ENCODE measurements around the gene FCHSD2. TPM values are rescaled to one million over a fixed set of nuclear protein-coding genes. Genes with fewer than 3 reads are reported as not detected.

Gene FCHSD2
- total and polyA plus RNA-seq, 2 donors (not counting 1 experiment from before 2014, with no cell fraction given) = 113 to 189 TPM

- H3K9me3 ChIP-seq (ENCODE audit: control extremely low read depth in 1 of 3, control insufficient read depth in 2 of 3, insufficient read depth in 1 of 3, low read length in 2 of 3) = no peaks in the 10 kb centered on the region
- H3K4me1 Mint-ChIP-seq = no peaks in the 10 kb centered on the region
- CTCF ChIA-PET = interaction anchor here (0.7 to 1.9 kb wide), 4 partner anchors 8 to 341 kb away, joined by 3 to 8 read pairs (median 4); no protein-coding TSS in a partner anchor
- no peak overlapping the region for H3K4me2 ChIP-seq (replicated peaks; ENCODE audit: low read depth, low read length, poor library complexity, severe bottlenecking)
- no peak overlapping the region for H3K4me3 ChIP-seq (ENCODE audit: control extremely low read depth in 1 of 5, extremely low read depth in 1 of 5, insufficient read depth in 1 of 5, low read depth in 2 of 5, low read length in 4 of 5)
- peak overlapping the region in 1 of 2 donors; percentile 5 for H3K27ac ChIP-seq (ENCODE audit: low read length in 2 of 2)
- no peak for ATAC-seq (ENCODE audit: low read depth)
- no peak for DNase-seq
- intact Hi-C loops (cut with micrococcal nuclease) = no loop called here
- no peak overlapping the region for H2AFZ ChIP-seq (ENCODE audit: insufficient read depth, low read depth, low read length, poor library complexity, severe bottlenecking)
- POLR2A ChIA-PET = no interaction called here
- H3K36me3 ChIP-seq (replicated peaks in 1 of 2; ENCODE audit: control extremely low read depth in 1 of 2, control insufficient read depth in 1 of 2, extremely low read depth in 1 of 2, insufficient read depth in 2 of 2, low read length in 1 of 2) = peaks cover 2 to 88% of the 10 kb centered on the region in 2 experiments
- WGBS (ENCODE audit: insufficient coverage) = 100% methylated on average over 1 of the region's 4 CpGs
- H3K4me1 ChIP-seq (ENCODE audit: control insufficient read depth in 2 of 2, insufficient read depth in 2 of 2, low read length in 2 of 2) = no peaks in the 10 kb centered on the region
- no peaks in the 10 kb centered on the region for H3K27me3 Mint-ChIP-seq
- no peak overlapping the region for H3K9ac ChIP-seq (ENCODE audit: low read length)
- no peaks in the 10 kb centered on the region for H3K27me3 ChIP-seq (replicated peaks in 1 of 4; ENCODE audit: control extremely low read depth in 1 of 4, control insufficient read depth in 3 of 4, insufficient read depth in 4 of 4, low read length in 3 of 4)
- H3K27ac Mint-ChIP-seq = peak overlapping the region; percentile 54
- no peak overlapping the region for H3K4me3 Mint-ChIP-seq
- TF ChIP-seq EZH2 (IDR thresholded peaks at IDR 0.05; ENCODE audit: borderline replicate concordance, insufficient read depth, low read depth, low read length, poor library complexity, severe bottlenecking) = no peak
- no peak for TF ChIP-seq CTCF (IDR thresholded peaks at IDR 0.05)
- H3K9me3 Mint-ChIP-seq (ENCODE audit: insufficient read depth) = no peaks in the 10 kb centered on the region
- peaks cover 5% of the 10 kb centered on the region for H3K79me2 ChIP-seq (ENCODE audit: control insufficient read depth, insufficient read depth, low read length)
- peaks cover 17% of the 10 kb centered on the region for H4K20me1 ChIP-seq (ENCODE audit: control insufficient read depth, insufficient read depth, low read length, poor library complexity, severe bottlenecking)
These were observed 303.3 kb downstream of the FCHSD2 start for GRCh38 chr11:72838691-72839305.

GRCh38 chr11:72836111-72836510, 306.0 kb downstream of the FCHSD2 start:
- Histone ChIP-seq H3K79me2 (ENCODE audit: control insufficient read depth, insufficient read depth, low read length) (no peaks in the 10 kb centered on the region), H4K20me1 (ENCODE audit: control insufficient read depth, insufficient read depth, low read length, poor library complexity, severe bottlenecking) (peaks cover 7% of the 10 kb centered on the region), H3K27me3 (replicated peaks in 1 of 4; ENCODE audit: control extremely low read depth in 1 of 4, control insufficient read depth in 3 of 4, insufficient read depth in 4 of 4, low read length in 3 of 4) (no peaks in the 10 kb centered on the region), H3K4me1 (ENCODE audit: control insufficient read depth in 2 of 2, insufficient read depth in 2 of 2, low read length in 2 of 2) (peaks cover 0 to 3% of the 10 kb centered on the region in 2 donors), H2AFZ (ENCODE audit: insufficient read depth, low read depth, low read length, poor library complexity, severe bottlenecking) (no peak overlapping the region), H3K4me3 (ENCODE audit: control extremely low read depth in 1 of 5, extremely low read depth in 1 of 5, insufficient read depth in 1 of 5, low read depth in 2 of 5, low read length in 4 of 5) (no peak overlapping the region), H3K9ac (ENCODE audit: low read length) (no peak overlapping the region), H3K36me3 (replicated peaks in 1 of 2; ENCODE audit: control extremely low read depth in 1 of 2, control insufficient read depth in 1 of 2, extremely low read depth in 1 of 2, insufficient read depth in 2 of 2, low read length in 1 of 2) (peaks cover 2 to 87% of the 10 kb centered on the region in 2 experiments), H3K4me2 (replicated peaks; ENCODE audit: low read depth, low read length, poor library complexity, severe bottlenecking) (no peak overlapping the region), H3K9me3 (ENCODE audit: control extremely low read depth in 1 of 3, control insufficient read depth in 2 of 3, insufficient read depth in 1 of 3, low read length in 2 of 3) (no peaks in the 10 kb centered on the region), H3K27ac (ENCODE audit: low read length in 2 of 2) (peak overlapping the region in 1 of 2 donors; percentile 40)
- Mint-ChIP-seq H3K27me3 (no peaks in the 10 kb centered on the region), H3K4me1 (peaks cover 8% of the 10 kb centered on the region), H3K4me3 (no peak overlapping the region), H3K9me3 (ENCODE audit: insufficient read depth) (no peaks in the 10 kb centered on the region), H3K27ac (peak overlapping the region; percentile 58)
- DNase-seq = no peak
- ATAC-seq (ENCODE audit: low read depth) = no peak
- CTCF ChIA-PET = interaction anchor here (0.7 to 9.3 kb wide), 5 partner anchors 110 to 406 kb away, joined by 3 to 51 read pairs (median 3); no protein-coding TSS in a partner anchor
- intact Hi-C loops (cut with micrococcal nuclease) = no loop called here
- POLR2A ChIA-PET = no interaction called here
- WGBS (ENCODE audit: insufficient coverage) = 100% methylated on average over 1 of the region's 4 CpGs
- TF ChIP-seq CTCF (IDR thresholded peaks at IDR 0.05) (no peak), EZH2 (IDR thresholded peaks at IDR 0.05; ENCODE audit: borderline replicate concordance, insufficient read depth, low read depth, low read length, poor library complexity, severe bottlenecking) (no peak)

Measured in B cell (primary cell).